Astrocyte of the spinal cord (primary cell): Measurements from ENCODE around the gene POU2AF2.

ENCODE experiments used
- DNase-seq: peaks from one replicate; pipeline ENCODE4 v3.0.0; 2011; ENCODE audit warnings: low read depth, low spot score
- H3K4me3 ChIP-seq: 2 replicates; pipeline ENCODE4 v1.5.1; 2011; ENCODE audit warnings: low read depth, mild to moderate bottlenecking, low read length, moderate library complexity
- CTCF ChIP-seq: IDR thresholded peaks from 2 replicates; pipeline ENCODE4 v1.5.1; 2012; ENCODE audit warnings: low read depth, mild to moderate bottlenecking, low read length, inconsistent platforms
- in situ Hi-C: cut with HindIII; loops from 2 replicates; pipeline ENCODE4 v1.10.0; 2017; ENCODE audit warnings: low sequenced_read_pairs

POU2AF2 gene

GRCh38 chr11:111229604-111230003, 15.9 kb upstream of the POU2AF2 start:
- DNase-seq: no peak
- TF ChIP-seq CTCF: no peak
- in situ Hi-C loops: no loop called here
- no peak overlapping the region for H3K4me3 ChIP-seq

- DNase-seq: no peak
- H3K4me3 ChIP-seq: no peak overlapping the region
- in situ Hi-C loops: no loop called here
- TF ChIP-seq CTCF: no peak
Observed at GRCh38 chr11:111230122-111230465, 15.4 kb upstream of the POU2AF2 start.

GRCh38 chr11:111231836-111232235, 13.7 kb upstream of the POU2AF2 start:
- no peak for TF ChIP-seq CTCF
- in situ Hi-C loops: no loop called here

GRCh38 chr11:111236383-111236782, 9.1 kb upstream of the POU2AF2 start:
- no peak for DNase-seq
- in situ Hi-C loops: no loop called here
- no peak overlapping the region for H3K4me3 ChIP-seq
- no peak for TF ChIP-seq CTCF

More at GRCh38 chr11:111231836-111232235, 13.7 kb upstream of the POU2AF2 start:
- H3K4me3 ChIP-seq: no peak overlapping the region
- DNase-seq: no peak

- in situ Hi-C loops: no loop called here
- no peak for TF ChIP-seq CTCF
- DNase-seq: no peak
- no peak overlapping the region for H3K4me3 ChIP-seq
Observed at GRCh38 chr11:111237926-111238325, 7.6 kb upstream of the POU2AF2 start.

- no peak for DNase-seq
- H3K4me3 ChIP-seq: no peak overlapping the region
- TF ChIP-seq CTCF: no peak
- in situ Hi-C loops: no loop called here
Observed at GRCh38 chr11:111246956-111247355, 1.4 kb downstream of the POU2AF2 start.

GRCh38 chr11:111250936-111251335, 5.4 kb downstream of the POU2AF2 start:
- TF ChIP-seq CTCF: no peak
- H3K4me3 ChIP-seq: no peak overlapping the region
- no peak for DNase-seq
- in situ Hi-C loops: no loop called here
